GM19468 (cell line): ENCODE data around the gene U2AF2.

ENCODE experiments used
- ATAC-seq: cut with Tn5 transposase; IDR thresholded peaks from one replicate; pipeline ENCODE4 v1.9.1; 2021; ENCODE audit warnings: mild to moderate bottlenecking, moderate library complexity, moderate number of reproducible peaks; ENCODE audit not compliant: unreplicated experiment; ENCODE audit errors: extremely low read depth

U2AF2 gene

DNA sequence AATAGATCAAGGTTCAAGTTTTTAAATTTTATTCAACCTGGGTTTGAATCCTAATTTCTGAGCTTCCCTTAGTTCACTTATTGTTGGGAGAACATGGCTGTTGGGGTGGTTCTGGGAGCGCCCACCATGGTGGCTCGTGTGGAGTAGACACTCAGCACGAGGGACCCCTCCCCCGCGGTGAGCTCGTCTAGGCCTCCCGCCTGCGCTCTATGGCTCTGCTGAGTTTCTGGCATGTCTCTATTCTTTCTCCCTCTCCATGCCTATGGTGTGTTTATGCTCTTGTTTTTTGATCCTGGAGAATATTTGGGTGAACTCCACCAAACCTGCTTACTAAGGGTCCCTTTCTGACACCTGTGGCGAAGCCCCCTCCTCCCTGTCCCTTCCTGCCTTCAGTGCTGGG lies 18.6 kb downstream of the U2AF2 start:
- ATAC-seq, result no peak

- no peak for ATAC-seq
These were observed 19.1 kb downstream of the U2AF2 start for GRCh38 chr19:55673889-55674288.

DNA sequence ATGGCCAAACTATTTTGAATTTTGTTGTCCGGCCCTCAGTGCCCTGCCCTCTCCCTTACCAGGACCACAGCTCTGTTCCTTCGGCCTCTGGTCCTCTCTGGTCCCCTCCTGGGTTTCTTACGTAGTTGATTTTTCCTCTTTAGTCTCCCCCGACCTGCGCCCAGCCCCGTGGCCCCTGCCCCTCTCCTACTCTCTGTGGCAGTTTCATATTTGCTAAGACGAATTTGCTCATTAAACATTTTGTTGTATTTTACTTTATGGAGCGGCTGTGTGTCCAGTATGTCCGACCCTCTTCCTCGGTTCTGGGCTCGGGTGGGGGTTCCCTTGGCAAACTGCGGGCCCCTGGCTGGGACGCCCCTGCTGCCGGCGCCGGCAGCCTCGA lies 19.6 kb downstream of the U2AF2 start:
- ATAC-seq, result no peak

DNA sequence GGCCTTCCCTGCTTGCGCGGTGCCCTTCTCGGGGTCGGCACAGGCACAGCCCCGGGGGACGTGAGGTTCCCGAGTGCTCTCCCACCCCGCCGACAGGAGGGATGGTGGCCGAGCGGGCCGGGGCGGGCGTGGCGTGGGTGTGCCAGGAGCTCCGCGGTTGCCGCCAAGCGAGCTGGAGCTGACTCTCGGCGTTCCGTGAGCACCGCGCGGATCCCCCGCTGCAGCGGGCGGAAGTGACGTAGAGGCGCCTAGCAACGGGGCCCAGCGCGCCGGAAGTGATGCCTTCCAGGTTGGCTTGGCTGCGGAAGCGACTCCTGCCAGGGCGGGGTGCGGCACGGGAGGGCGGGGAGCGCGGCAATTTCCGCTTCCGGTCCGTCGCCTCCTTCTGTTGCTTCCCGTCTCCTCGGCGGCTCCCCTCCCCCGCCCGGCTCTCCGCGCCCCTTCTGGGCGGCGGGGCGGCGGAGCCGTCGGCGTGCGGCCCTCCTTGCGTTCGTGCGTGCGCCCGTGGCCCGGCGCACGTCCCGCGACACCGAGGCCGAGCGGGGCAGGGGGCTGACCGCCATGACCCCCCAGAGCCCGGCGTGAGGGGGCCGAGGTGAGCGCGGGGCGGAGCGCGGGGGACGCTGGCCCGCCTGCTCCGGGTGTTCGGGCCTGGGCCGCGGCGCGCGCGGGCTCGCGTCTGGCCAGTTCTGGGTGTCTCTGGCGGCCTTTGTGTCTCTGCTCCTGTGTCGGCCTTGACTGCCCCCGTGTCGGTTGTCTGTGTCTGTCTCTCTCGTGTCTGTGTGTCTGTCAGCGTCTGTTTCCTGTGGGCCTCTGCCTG lies 20.2 kb downstream of the U2AF2 start, which contains the start of gene EPN1:
TSS of gene EPN1 (plus strand) at position 386 of the 820 bp plus-strand sequence. CDS start 3,402 bp downstream, outside the sequence.
- peak; percentile 31 for ATAC-seq

DNA sequence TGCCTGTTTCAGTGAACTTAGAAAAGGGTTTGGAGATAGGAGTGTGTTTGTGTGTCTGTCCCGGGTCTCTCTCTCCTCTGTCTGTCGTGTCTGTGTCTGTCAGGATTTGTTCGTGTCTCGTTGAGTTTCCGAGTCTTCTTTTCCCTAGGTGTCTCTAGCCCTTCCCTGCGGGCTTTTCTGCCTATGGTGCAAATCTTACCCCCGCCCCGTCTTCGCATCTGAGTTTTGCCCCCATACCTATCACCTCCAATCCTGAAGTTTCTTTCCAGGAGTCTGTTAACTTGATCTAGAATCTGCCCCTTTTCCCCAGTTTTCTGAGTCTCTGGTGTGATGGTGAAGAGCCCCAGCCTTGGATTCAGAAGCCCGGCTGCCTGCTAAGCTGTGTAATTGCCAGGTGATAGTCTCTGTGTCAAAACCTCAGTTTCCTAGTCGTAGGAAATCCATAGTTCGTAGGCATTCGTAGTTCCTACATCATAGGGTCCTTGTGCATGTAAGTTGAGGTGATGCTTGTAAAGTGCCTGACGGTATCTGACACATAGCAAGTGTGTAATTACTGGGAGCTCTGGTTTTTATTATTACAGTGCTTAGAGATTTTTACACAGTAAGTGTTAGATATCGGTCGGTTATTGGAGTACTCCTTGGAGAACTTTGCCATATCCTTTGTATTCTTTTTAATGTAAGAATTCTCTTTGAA lies 21.0 kb downstream of the U2AF2 start:
- ATAC-seq, result no peak

DNA sequence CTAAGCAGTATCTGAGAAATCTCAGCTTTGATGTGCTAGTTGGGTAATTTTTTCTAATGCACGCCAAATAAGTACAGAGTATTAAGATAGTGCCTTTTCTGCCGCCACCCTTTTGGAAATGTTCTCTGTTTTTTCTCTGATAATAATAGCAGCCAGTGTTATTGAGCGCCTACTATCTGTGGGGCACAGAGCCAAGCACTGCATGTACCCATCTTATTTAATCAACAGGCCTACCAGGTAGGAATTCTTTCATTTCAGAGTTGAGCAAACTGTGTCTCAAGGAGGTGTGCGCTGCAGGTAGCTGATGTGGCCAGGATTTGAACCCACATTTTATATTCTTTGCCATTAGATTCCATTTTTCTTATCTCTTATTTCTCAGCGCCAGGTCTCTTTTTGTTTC lies 21.5 kb downstream of the U2AF2 start:
- ATAC-seq, result no peak

- no peak for ATAC-seq
These were observed 22.2 kb downstream of the U2AF2 start for GRCh38 chr19:55676889-55677505.

GRCh38 chr19:55677572-55678028 lies 22.8 kb downstream of the U2AF2 start:
- ATAC-seq, result no peak

DNA sequence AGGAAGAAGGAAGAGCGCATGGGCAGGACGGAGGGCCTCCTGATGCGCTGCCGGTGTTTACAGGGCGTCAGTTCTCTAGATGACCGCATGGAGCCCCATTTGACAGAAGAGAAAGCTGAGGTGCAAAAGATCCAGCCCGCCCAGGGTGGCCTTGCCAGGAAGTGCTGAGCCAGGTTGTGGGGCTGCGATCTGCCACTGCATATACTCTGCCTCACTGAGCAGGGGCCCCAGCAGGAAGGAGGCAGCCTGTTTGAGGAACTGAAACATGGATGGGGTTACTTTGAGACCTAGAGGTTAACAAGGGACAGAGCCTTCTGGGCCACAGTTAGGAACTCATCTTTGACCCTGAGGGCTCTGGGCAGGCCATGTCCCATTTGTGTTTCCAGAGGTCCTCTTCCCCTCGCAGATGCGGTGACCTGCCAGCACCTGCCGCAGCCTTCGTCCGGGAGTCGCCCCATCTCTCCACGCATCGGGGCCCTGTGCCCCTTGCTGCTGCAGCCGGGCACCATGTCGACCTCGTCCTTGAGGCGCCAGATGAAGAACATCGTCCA lies 23.4 kb downstream of the U2AF2 start:
- peak; percentile 61 for ATAC-seq

DNA sequence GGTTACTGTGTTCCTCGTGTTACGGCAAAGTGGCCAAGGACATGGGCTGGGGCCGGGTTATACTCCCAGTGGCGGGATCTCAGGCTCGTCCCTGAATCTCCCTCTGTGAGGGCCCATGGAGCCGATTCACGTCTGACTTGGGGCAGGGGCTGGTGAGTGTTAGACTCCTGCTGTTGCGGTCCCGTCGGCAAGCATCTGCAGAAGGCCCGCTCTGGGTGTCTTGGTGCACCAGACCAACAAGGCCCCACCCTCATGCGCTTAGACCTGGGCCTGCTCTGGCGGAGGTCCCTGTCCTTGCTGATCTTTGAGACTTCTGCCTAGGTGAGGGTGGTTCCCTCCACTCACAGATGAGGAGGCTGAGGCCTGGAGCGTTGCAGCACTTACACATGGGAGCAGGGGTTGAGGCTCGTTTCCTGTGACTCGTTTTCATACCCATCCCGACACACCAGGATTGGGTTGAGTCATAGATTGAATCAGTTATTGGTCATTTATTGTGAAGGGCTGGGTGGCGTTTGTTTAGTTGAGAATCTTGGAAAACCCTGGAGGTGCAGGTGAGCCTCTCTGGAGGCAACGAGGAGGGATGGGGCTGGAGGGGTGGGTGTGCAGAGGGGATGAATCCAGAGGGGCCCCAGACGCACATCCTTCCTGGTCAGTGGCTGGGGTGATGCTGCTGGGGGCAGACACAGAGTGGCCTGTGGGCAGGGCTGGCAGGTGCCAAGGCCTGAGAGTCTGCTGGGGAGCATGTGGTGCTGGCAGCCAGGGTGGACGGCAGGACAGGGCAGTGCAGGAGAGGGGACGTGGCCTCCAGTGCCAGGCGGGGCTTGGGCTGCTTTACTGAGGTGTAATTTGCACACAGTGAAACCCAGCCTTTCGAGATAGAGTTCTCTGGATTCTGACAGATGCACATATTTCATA lies 24.8 kb downstream of the U2AF2 start:
- no peak for ATAC-seq

DNA sequence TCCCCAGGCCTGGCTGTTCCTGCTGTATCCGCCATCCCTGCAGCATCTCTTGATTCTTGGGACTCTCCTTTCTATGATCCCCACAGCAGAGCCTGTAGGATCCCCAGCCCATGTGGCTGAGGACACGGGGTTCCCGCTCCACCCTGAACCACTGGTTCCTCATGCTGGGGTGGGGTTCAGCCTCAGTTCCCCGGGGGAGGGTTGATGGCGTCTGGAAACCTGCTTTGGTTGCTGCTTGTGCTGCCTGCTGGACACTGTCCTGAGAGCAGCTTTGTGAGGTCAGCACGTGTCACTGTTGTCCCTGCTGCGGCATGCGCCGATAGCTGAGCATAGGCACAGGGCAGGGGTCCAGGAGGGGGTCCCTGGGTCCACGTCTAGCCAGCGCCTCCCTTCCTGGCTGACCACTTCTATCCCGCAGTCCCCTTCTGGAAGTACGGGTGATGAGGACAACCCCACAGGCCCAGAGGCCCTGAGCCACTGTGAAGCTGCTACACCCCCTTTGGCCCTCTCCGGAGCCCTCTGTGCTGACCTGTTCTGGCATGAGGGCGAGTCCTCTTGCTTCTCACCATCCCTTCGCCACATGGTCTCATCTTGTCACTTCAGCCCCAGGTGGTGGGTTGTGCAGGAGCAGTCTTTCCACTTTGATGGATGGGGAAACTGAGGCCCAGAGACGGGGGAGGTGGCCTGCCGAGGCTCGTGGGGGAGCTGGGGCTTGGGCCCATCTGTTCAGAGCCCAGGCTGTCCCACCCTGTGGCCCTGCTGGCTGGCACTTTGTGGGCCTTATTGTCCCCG lies 25.7 kb downstream of the U2AF2 start:
- ATAC-seq, result no peak

- no peak for ATAC-seq
These were observed 26.6 kb downstream of the U2AF2 start for GRCh38 chr19:55681131-55682092.

DNA sequence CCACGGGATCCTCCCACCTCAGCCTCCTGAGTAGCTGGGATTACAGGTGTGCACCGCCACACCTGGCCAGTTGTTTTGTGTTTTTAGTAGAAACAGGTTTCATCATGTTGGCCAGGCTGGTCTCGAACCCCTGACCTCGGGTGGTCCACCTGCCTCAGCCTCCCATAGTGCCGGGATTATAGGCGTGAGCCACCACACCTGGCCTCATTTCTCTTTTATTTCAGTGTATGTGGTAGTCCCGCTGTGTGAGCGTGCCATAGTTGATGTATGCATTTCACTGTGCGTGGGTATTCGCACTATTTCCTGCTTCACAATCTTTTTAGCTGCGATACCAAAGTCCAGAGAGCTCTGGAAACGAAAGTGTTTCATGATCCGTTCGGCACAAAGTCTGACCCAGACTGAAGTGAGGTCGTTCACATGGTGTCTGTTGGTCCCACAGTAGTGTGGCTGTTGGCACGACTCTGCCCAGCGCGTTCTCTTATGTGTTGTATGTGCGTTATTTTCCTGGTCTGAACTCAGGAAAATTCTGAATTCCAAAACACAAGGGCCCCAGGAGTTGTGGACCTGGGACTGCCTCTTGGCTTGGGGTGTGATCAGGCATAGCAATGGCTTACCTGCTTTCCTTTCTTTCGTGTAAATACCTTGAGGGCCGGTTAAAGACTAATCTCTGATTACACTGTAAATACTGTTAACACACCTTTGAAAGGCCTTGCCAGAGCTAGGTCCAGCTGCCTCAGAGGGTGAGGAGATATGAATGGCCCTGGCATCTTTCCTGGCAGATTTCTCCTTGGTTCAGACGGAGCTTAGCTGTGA lies 28.8 kb downstream of the U2AF2 start:
- ATAC-seq, result no peak

GRCh38 chr19:55684946-55685681 lies 30.3 kb downstream of the U2AF2 start:
- no peak for ATAC-seq

GRCh38 chr19:55685776-55686175 lies 30.9 kb downstream of the U2AF2 start:
- no peak for ATAC-seq

DNA sequence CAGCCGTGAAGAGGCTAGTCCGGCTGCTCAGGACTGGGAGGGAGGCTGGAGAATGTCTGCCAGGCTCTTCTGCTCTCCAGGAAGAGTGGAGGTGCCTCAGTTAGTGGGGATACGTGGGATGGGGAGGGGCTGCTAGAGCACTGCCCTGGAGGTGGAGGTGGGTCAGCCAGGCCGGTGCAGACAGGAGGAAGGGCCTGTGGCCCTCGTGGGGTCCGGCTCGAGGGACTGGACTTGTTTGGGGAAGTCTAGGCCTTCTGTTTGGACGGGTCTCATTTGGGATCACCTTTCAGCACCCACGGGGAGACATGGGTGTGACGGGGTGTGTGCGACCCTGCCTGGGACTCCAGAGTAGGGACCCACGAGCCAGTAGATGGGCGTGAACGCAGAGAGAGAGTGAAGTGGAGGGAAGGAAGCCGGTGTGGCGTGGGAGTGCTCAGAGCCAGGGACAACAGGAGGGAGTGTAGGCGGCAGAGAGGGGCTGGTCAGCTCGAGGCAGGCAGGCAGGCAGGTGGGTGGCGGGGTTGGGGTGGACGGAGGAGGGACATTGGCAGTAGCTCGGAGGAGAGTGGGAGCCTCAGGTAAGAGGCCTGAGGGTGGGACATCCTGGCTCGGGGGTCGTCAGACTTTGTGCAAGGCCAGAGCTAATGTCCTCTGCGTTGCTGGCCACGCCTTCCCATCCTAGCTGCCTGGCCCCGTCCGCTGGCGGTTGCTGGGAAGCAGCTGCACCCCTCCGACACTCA lies 31.6 kb downstream of the U2AF2 start:
- no peak for ATAC-seq
